Large intestine (tissue), 3 donors: ENCODE results near the gene BMP7. TPM values are rescaled to one million over a fixed set of nuclear protein-coding genes. Genes with fewer than 3 reads are reported as not detected.

ENCODE experiments used
- DNase-seq, 2 donors: peaks; one replicate each; pipeline versions ENCODE4 v3.0.0 to v3.0.0-alpha.2; 2013
- H3K27ac ChIP-seq: one replicate; pipeline ENCODE4 v1.5.1; 2013; ENCODE audit warnings: low read length
- H3K27me3 ChIP-seq: 2 replicates; pipeline ENCODE4 v1.6.1; 2013; ENCODE audit warnings: low read length; ENCODE audit not compliant: control insufficient read depth, insufficient read depth
- H3K36me3 ChIP-seq: 2 replicates; pipeline ENCODE4 v1.6.1; 2013; ENCODE audit warnings: low read length; ENCODE audit not compliant: control insufficient read depth, insufficient read depth
- H3K4me1 ChIP-seq: one replicate; pipeline ENCODE4 v1.6.1; 2013; ENCODE audit warnings: low read length; ENCODE audit not compliant: control insufficient read depth, insufficient read depth
- H3K4me3 ChIP-seq: one replicate; pipeline ENCODE4 v1.5.1; 2013; ENCODE audit warnings: low read length
- H3K9me3 ChIP-seq: one replicate; pipeline ENCODE4 v1.6.1; 2013; ENCODE audit warnings: mild to moderate bottlenecking, low read depth, low read length, moderate library complexity; ENCODE audit not compliant: control insufficient read depth
- WGBS: methylation state at CpG from one replicate; pipeline ENCODE4 v1.1.5; 2013; ENCODE audit warnings: low lambda C conversion rate; ENCODE audit not compliant: insufficient coverage; 5-methylcytosine and 5-hydroxymethylcytosine counted together
- polyA plus RNA-seq: library from polyadenylated mRNA; unstranded; fragments of 120-200 nt; gene quantifications from one replicate; pipeline ENCODE4 v1.2.1, GENCODE V29; 2013

The BMP7 gene
- polyA plus RNA-seq, 1 donor = 3.0 TPM

DNA sequence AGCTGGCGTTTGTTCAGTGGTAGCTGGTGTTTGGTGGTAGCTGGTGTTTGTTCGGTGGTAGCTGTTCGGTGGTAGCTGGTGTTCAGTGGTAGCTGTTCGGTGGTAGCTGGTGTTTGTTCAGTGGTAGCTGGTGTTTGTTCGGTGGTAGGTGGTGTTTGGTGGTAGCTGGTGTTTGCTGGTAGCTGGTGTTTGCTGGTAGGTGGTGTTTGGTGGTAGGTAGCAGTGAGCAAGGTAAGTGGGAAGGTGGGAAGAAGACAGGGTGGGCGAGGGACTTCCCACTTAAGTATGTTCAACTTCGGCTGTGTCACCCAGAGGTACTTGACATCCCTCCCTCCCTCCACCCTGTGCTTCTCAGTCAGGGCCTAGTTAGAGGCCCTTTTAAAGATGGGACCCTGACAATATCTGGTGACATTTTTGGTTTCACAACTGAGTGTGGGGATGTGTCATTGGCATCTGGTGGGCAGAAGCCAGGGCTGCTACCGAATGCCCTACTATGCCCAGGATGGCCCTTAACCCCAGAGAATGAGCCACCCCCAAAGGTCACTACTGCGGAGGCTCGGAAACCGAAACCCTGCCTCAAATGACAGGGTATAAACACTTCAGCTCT, 47.3 kb downstream of the BMP7 start:
- H3K36me3 ChIP-seq = no peaks in the 10 kb centered on the region
- no peaks in the 10 kb centered on the region for H3K27me3 ChIP-seq
- no peak overlapping the region for H3K27ac ChIP-seq
- DNase-seq = no peak
- no CpG with 5 or more reads among the region's 11 CpGs for WGBS
- H3K4me1 ChIP-seq = no peaks in the 10 kb centered on the region
- H3K9me3 ChIP-seq = no peaks in the 10 kb centered on the region
- H3K4me3 ChIP-seq = no peak overlapping the region

DNA sequence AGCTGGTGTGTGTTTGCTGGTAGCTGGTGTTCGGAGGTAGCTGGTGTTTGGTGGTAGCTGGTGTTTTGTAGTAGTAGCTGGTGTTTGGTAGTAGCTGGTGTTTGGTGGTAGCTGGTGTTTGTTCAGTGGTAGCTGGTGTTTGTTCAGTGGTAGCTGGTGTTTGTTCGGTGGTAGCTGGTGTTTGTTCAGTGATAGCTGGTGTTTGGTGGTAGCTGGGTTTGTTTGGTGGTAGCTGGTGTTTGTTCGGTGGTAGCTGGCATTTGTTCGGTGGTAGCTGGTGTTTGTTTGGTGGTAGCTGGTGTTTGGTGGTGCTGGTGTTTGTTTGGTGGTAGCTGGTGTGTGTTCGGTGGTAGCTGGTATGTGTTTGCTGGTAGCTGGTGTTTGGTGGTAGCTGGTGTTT, 48.0 kb downstream of the BMP7 start:
- H3K27ac ChIP-seq = no peak overlapping the region
- no peak overlapping the region for H3K4me3 ChIP-seq
- no peaks in the 10 kb centered on the region for H3K4me1 ChIP-seq
- no peaks in the 10 kb centered on the region for H3K36me3 ChIP-seq
- H3K9me3 ChIP-seq = no peaks in the 10 kb centered on the region
- no CpG with 5 or more reads among the region's 5 CpGs for WGBS
- DNase-seq = no peak
- no peaks in the 10 kb centered on the region for H3K27me3 ChIP-seq

DNA sequence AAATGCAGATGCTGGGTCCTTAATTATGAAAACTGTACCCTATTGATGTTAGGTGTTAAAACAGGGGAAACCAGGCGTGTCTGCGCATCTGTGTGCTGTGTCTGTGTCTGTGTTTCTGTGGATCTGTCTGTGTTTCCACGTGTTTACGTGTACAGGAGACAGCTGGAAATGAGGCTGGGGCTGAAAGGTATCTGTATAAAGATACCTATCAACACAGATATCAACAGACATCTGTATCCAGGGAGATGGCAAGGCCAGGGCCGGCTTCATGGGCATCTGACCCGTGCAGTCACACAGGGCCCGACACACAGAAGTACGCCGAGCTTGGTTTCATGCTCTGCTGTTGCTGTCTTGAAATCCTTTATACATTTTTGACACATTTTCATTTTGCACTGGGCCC, 48.6 kb downstream of the BMP7 start:
- Histone ChIP-seq H3K27me3 (no peaks in the 10 kb centered on the region), H3K9me3 (no peaks in the 10 kb centered on the region), H3K36me3 (no peaks in the 10 kb centered on the region), H3K27ac (no peak overlapping the region), H3K4me1 (peaks cover 3% of the 10 kb centered on the region), H3K4me3 (no peak overlapping the region)
- DNase-seq = no peak
- 60% methylated on average over 1 of the region's 9 CpGs for WGBS

DNA sequence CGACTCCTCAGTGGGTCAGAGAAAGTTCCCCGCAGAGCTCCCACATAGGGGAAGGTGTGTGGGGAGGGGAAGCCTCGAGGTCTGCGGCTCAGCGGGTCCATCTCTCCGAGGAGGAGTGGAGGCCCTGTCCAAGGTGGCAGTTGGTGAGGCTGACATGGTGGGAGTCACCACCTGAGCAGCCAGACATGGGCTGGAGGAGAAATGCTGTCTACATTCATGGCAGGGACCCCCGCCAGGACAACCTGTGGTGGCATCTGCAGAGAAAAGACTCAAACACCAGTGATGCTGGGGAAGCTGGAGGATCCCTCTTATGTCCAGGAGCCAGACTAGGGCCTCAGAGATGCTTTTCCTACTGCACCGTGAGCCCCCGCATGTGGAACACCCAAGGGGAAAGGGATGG, 49.8 kb downstream of the BMP7 start:
- H3K27me3 ChIP-seq = no peaks in the 10 kb centered on the region
- no peaks in the 10 kb centered on the region for H3K36me3 ChIP-seq
- H3K9me3 ChIP-seq = no peaks in the 10 kb centered on the region
- WGBS = no CpG with 5 or more reads among the region's 9 CpGs
- peaks cover 14% of the 10 kb centered on the region for H3K4me1 ChIP-seq
- no peak for DNase-seq
- H3K27ac ChIP-seq = no peak overlapping the region
- H3K4me3 ChIP-seq = no peak overlapping the region

DNA sequence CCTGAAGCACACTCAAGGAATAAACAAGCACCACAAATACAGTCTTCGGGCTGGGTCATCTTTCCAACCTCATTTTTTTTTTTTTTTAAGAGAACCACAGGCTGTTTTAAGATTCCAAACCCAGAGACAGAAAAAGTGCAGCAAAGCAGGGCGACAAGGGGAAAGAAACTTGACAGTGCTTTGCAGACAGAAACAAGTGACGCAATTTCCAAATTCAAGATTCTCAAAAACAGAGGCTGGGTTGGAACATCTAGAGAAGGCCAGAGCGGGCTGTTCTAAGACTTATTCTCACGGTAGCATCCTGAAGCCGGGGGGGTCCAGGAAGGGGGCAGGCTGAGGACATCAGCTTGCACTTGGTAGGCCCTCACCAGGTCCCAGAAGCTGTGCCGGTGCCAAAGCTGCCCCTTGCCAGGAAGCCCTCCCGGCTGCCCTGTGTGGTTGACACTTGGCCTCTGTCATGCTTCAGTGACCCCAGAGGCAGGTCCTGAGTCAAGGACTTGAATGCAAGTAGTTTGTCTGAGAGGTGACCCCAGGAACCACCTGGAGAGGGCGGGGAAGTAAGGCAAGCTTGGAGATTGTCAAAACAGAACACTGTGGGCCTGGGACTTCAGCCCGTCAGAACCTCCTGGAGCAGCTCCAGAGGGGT, 50.5 kb downstream of the BMP7 start:
- Histone ChIP-seq H3K27ac (no peak overlapping the region), H3K9me3 (no peaks in the 10 kb centered on the region), H3K27me3 (no peaks in the 10 kb centered on the region), H3K36me3 (no peaks in the 10 kb centered on the region), H3K4me3 (no peak overlapping the region), H3K4me1 (peaks cover 16% of the 10 kb centered on the region)
- WGBS = 100% methylated on average over 2 of the region's 10 CpGs
- DNase-seq = no peak

DNA sequence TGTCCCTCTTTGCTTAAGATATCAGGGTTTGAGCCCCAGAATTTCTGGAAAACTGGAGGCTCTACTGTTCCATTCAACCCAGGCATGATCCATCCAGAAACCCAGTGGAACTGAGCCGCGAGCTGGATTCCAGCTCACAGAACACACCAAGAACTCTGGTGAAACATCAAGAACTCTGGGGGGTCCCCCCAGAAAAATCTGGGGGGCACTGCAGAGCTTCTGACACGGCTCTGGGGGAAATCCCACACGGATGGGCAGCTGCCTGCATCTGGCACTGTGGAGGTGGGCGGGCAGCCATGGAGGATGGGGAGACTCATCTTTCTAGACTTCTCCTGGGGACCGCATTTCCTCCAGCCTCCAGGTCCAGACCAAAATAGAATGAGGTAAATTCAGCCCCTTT, 51.0 kb downstream of the BMP7 start:
- H3K27ac ChIP-seq = no peak overlapping the region
- WGBS = no CpG with 5 or more reads among the region's 6 CpGs
- DNase-seq = no peak

DNA sequence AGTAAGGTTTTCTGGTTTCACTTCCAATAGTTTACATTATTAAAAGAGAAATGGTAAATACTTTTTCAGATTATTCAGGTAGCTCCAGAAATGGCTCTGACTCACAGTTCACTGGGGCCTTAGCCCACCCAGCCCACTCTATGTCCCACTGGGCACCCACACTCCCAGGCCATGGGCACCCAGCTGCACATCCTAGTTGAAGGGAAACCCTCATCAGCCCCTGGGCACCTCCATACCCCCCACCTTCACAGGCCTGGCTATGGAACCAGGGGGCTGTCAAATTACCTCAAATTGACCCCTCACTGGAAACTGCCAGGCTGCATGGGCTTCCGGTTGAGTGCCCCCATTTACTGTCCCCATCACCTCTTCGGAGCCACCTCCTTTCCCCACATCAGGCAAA, 51.5 kb downstream of the BMP7 start:
- no peak overlapping the region for H3K4me3 ChIP-seq
- no peaks in the 10 kb centered on the region for H3K36me3 ChIP-seq
- peaks cover 25% of the 10 kb centered on the region for H3K4me1 ChIP-seq
- WGBS = no CpG with 5 or more reads among the region's 2 CpGs
- H3K27me3 ChIP-seq = no peaks in the 10 kb centered on the region
- H3K27ac ChIP-seq = no peak overlapping the region
- H3K9me3 ChIP-seq = no peaks in the 10 kb centered on the region
- no peak for DNase-seq

More for the DNA sequence above, 51.0 kb downstream of the BMP7 start:
- Histone ChIP-seq H3K36me3 (no peaks in the 10 kb centered on the region), H3K4me3 (no peak overlapping the region), H3K4me1 (peaks cover 21% of the 10 kb centered on the region), H3K27me3 (no peaks in the 10 kb centered on the region), H3K9me3 (no peaks in the 10 kb centered on the region)

DNA sequence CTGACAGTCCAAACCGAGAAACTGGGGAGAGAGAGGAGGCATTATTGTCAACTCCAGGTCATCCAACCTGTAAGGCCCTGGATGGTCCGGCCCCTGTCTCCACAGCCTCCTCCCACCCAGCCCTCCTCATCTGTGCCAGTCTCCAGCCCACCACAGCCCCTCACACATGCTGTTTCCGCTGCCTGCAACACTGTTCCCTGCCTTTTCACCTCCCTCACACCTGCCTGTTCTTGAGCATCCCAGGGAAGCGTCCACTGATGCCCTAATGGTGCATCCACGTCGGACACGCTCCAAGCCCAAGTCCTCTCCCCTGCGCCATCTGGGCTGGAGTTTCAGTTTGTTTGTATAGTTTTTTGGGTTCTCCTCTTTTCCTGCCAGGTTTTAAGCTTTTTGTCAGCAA, 52.0 kb downstream of the BMP7 start:
- Histone ChIP-seq H3K27ac (no peak overlapping the region), H3K36me3 (no peaks in the 10 kb centered on the region), H3K9me3 (no peaks in the 10 kb centered on the region), H3K4me1 (peaks cover 25% of the 10 kb centered on the region), H3K4me3 (no peak overlapping the region), H3K27me3 (no peaks in the 10 kb centered on the region)
- whole genome bisulfite sequencing = no CpG with 5 or more reads among the region's 8 CpGs
- no peak for DNase-seq

DNA sequence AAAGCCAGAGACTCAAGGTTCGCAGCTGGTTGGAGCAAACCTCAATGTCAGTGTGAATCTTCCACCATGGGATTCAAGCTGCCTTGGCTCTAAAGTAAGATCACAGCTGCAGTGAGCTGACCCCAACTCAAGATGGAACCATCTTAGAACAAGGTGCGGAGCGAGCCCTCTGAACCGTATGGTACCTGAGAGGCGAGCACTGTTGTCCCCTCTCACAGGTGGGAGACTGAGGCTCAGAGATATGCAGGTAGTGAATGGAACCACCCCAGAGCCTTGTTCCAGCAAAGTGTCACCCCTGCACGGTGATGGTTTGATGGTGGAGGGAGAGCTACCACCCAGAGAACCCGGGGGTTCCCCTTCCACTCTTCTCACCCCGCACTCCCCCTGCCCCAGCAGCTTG, 52.5 kb downstream of the BMP7 start:
- no CpG with 5 or more reads among the region's 8 CpGs for WGBS
- Histone ChIP-seq H3K27ac (no peak overlapping the region), H3K4me3 (no peak overlapping the region), H3K4me1 (peaks cover 25% of the 10 kb centered on the region), H3K27me3 (no peaks in the 10 kb centered on the region), H3K36me3 (no peaks in the 10 kb centered on the region), H3K9me3 (no peaks in the 10 kb centered on the region)
- no peak for DNase-seq

DNA sequence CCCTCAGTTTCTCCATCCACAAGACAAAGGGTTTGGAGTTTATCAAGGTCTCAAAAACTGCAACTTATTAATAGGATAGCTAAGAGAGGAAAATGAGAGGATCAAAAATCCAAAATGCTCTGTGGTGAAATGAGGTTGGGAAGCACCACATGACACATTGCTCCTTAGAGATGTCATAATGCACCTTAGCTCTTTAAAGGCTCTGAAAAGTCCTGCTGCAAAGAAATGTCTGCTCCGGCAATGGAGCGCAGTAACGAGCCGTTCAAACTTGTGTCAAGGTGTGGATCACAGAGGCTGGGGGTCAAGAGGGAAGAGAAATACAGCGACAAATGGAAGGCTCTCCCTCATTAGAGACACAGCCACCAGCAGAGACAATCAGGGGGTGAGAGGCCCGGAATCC, 53.1 kb downstream of the BMP7 start:
- Histone ChIP-seq H3K4me1 (peaks cover 25% of the 10 kb centered on the region), H3K36me3 (no peaks in the 10 kb centered on the region), H3K4me3 (no peak overlapping the region), H3K27me3 (no peaks in the 10 kb centered on the region), H3K9me3 (no peaks in the 10 kb centered on the region), H3K27ac (no peak overlapping the region)
- DNase-seq = no peak
- WGBS = no CpG with 5 or more reads among the region's 6 CpGs
